Tibial nerve (tissue), 4 donors: ENCODE measurements around the gene RTL10. TPM values are rescaled to one million over a fixed set of nuclear protein-coding genes. Genes with fewer than 3 reads are reported as not detected.
A peak's percentile ranks its signal among the peaks of the same experiment; 100 is the strongest.

Experiments
- DNase-seq, 2 donors: peaks; one replicate each; pipeline ENCODE4 v3.0.0-alpha.2; 2019; ENCODE audit warnings: low spot score in 2 of 2
- H3K27ac ChIP-seq, 4 donors: fragments of 200-600 bp; sonication (generic) in 3 of 4; one replicate each; pipeline ENCODE4 v1.5.1; 2017 to 2019; ENCODE audit warnings: mild to moderate bottlenecking in 1 of 4
- H3K27me3 ChIP-seq, 2 donors: fragments of 200-600 bp; sonication (generic) in 1 of 2; one replicate each; pipeline versions ENCODE4 v1.5.1 to v1.6.0; 2017 to 2019
- H3K36me3 ChIP-seq, 3 donors: fragments of 200-600 bp; sonication (generic); one replicate each; pipeline ENCODE4 v1.5.1; 2018 to 2019
- H3K4me1 ChIP-seq, 4 donors: fragments of 200-600 bp; sonication (generic) in 3 of 4; one replicate each; pipeline ENCODE4 v1.5.1; 2017 to 2019
- H3K4me3 ChIP-seq, 4 donors: fragments of 200-600 bp; sonication (generic) in 3 of 4; one replicate each; pipeline ENCODE4 v1.5.1; 2017 to 2019; ENCODE audit warnings: mild to moderate bottlenecking in 1 of 4, moderate library complexity in 1 of 4
- H3K9me3 ChIP-seq, 4 donors: fragments of 200-600 bp; sonication (generic) in 3 of 4; one replicate each; pipeline ENCODE4 v1.5.1; 2017 to 2019
- CTCF ChIP-seq, 5 experiments: fragments of 200-600 bp in 3 of 5; fragments of 450-650 bp in 2 of 5; sonication (generic) in 3 of 5; IDR thresholded peaks; one replicate each; pipeline ENCODE4 v1.5.1; 2016 to 2019; ENCODE audit warnings: antibody characterized with exemption in 5 of 5, mild to moderate bottlenecking in 3 of 5, moderate library complexity in 2 of 5
- EP300 ChIP-seq, 2 donors: sonication (generic); formaldehyde crosslinking; IDR thresholded peaks; one replicate each; pipeline ENCODE4 v1.6.1; 2017; ENCODE audit warnings: antibody characterized with exemption in 2 of 2, mild to moderate bottlenecking in 1 of 2
- POLR2A ChIP-seq, 2 donors: fragments of 450-650 bp; IDR thresholded peaks; one replicate each; pipeline ENCODE4 v1.6.1; 2017; ENCODE audit warnings: antibody characterized with exemption in 2 of 2, mild to moderate bottlenecking in 2 of 2, moderate library complexity in 2 of 2
- WGBS, 2 donors: methylation state at CpG; one replicate each; pipeline ENCODE4 v1.1.5; 2018; 5-methylcytosine and 5-hydroxymethylcytosine counted together
- total RNA-seq, 4 donors: library from RNA; depleted of rRNA; stranded (reverse); fragments of >200 nt; gene quantifications; one replicate each; pipeline ENCODE4 v1.1.0, GENCODE V29; 2016

Gene RTL10
- total RNA-seq, 4 donors from 2014 or later, result 10.2 to 13.3 (median 11.4) TPM

GRCh38 chr22:19862619-19863246, 8.1 kb upstream of the RTL10 start:
- Histone ChIP-seq H3K27ac (no peak overlapping the region), H3K36me3 (no peaks in the 10 kb centered on the region), H3K27me3 (no peaks in the 10 kb centered on the region), H3K4me1 (peaks cover 0 to 6% (median 0%) of the 10 kb centered on the region in 4 donors), H3K9me3 (no peaks in the 10 kb centered on the region), H3K4me3 (no peak overlapping the region)
- WGBS, 2 donors, result 93 to 97% methylated on average over 13 of the region's 13 CpGs
- TF ChIP-seq EP300 (IDR thresholded peaks at IDR 0.05) (no peak), CTCF (IDR thresholded peaks at IDR 0.05) (no peak), POLR2A (IDR thresholded peaks at IDR 0.05) (no peak)
- DNase-seq, result peak in 1 of 2 donors; percentile 1

DNA sequence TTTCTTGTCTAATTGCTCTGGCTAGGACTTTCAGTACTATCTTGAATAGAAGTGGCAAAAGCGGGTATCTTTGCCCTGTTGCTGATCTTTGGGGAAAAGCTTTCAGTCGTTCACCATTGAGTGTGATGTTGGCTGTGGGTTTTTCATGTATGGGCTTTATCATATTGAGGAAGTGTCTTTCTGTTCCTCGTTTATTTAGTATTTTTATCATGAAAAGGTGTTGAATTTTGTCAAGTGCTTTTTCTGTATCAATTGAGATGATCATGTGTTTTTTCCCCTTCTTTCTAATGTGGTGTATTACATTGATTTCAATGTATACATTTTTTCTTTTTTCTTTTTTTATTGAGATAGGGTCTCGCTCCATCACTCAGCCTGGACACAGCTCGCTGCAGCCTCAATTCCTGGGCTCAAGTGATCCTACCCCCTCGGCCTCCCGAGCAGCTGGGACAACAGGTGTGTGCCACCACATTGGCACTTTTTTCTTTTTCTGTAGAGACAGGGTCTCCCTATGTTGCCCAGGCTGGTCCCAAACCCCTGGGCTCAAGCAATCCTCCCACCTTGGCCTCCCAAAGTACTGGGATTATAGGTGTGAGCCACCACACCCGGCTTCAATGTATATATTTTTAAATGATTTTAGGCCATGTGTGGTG, 5.3 kb upstream of the RTL10 start:
- no peaks in the 10 kb centered on the region for H3K36me3 ChIP-seq
- 93 to 96% methylated on average over 8 of the region's 8 CpGs for WGBS, 2 donors
- H3K4me3 ChIP-seq, result no peak overlapping the region
- TF ChIP-seq CTCF (IDR thresholded peaks at IDR 0.05) (no peak), EP300 (IDR thresholded peaks at IDR 0.05) (no peak), POLR2A (IDR thresholded peaks at IDR 0.05) (no peak)
- H3K4me1 ChIP-seq, result peaks cover 0 to 15% (median 13%) of the 10 kb centered on the region in 4 donors
- no peaks in the 10 kb centered on the region for H3K9me3 ChIP-seq
- DNase-seq, result no peak
- H3K27ac ChIP-seq, result no peak overlapping the region
- H3K27me3 ChIP-seq, result no peaks in the 10 kb centered on the region

- H3K27ac ChIP-seq, result no peak overlapping the region
- H3K9me3 ChIP-seq, result no peaks in the 10 kb centered on the region
- H3K4me3 ChIP-seq, result no peak overlapping the region
- 96 to 99% methylated on average over 3 of the region's 3 CpGs for WGBS, 2 donors
- no peaks in the 10 kb centered on the region for H3K27me3 ChIP-seq
- TF ChIP-seq CTCF (IDR thresholded peaks at IDR 0.05) (no peak), POLR2A (IDR thresholded peaks at IDR 0.05) (no peak), EP300 (IDR thresholded peaks at IDR 0.05) (no peak)
- peaks cover 0 to 2% (median 0%) of the 10 kb centered on the region in 3 donors for H3K36me3 ChIP-seq
- peaks cover 0 to 33% (median 24%) of the 10 kb centered on the region in 4 donors for H3K4me1 ChIP-seq
- no peak for DNase-seq
Measured at GRCh38 chr22:19857382-19857781, 2.7 kb upstream of the RTL10 start.

- peaks cover 0 to 48% (median 25%) of the 10 kb centered on the region in 4 donors for H3K4me1 ChIP-seq
- H3K27me3 ChIP-seq, result no peaks in the 10 kb centered on the region
- H3K27ac ChIP-seq, result peak overlapping the region; percentile 88 to 99 (median 94)
- TF ChIP-seq POLR2A (IDR thresholded peaks at IDR 0.05) (no peak), CTCF (IDR thresholded peaks at IDR 0.05) (no peak), EP300 (IDR thresholded peaks at IDR 0.05) (peak in 1 of 2 donors; percentile 16)
- no peaks in the 10 kb centered on the region for H3K9me3 ChIP-seq
- DNase-seq, result peak in 1 of 2 donors; percentile 56
- 2 to 6% methylated on average over 10 to 24 of the region's 24 CpGs for WGBS, 2 donors
- H3K4me3 ChIP-seq, result peak overlapping the region; percentile 74 to 96 (median 87)
- peaks cover 0 to 19% (median 0%) of the 10 kb centered on the region in 3 donors for H3K36me3 ChIP-seq
Measured at GRCh38 chr22:19855504-19856409, 1.1 kb upstream of the RTL10 start.
